H1 (cell line): Measurements from ENCODE around the gene CPTP.

Experiments
- CBX5 ChIP-seq: fragments of 300-800, 300-1000 bp; sonication (generic); IDR thresholded peaks from 2 replicates; pipeline ENCODE4 v1.7.1; 2016; ENCODE audit warnings: antibody characterized with exemption, low read length, low read depth
- EZH2 ChIP-seq: fragments of 200-600 bp; sonication (generic); IDR thresholded peaks from 2 replicates; pipeline ENCODE4 v1.7.1; 2012; ENCODE audit warnings: low read depth, mild to moderate bottlenecking, moderate library complexity, low read length, inconsistent platforms; ENCODE audit not compliant: severe bottlenecking
- GABPA ChIP-seq: IDR thresholded peaks from 2 replicates; pipeline ENCODE4 v1.6.1; 2011; ENCODE audit warnings: mild to moderate bottlenecking, low read length, moderate library complexity, borderline replicate concordance; ENCODE audit not compliant: insufficient read depth
- POLR2A ChIP-seq, 2 experiments: IDR thresholded peaks; 1 replicate in 1 of 2; 2 replicates in 1 of 2; pipeline ENCODE4 v1.6.1; 2011; ENCODE audit warnings: low read depth in 2 of 2, low read length in 2 of 2, mild to moderate bottlenecking in 2 of 2; ENCODE audit errors: control extremely low read depth in 1 of 2
- RAD21 ChIP-seq, 2 experiments: IDR thresholded peaks in 1 of 2; conservative IDR thresholded peaks in 1 of 2; 2 replicates each; pipeline ENCODE4 v1.6.1; 2011; ENCODE audit warnings: low read depth in 2 of 2, low read length in 2 of 2, improper control_type of control experiment in 1 of 2, inconsistent platforms in 1 of 2, mild to moderate bottlenecking in 1 of 2, moderate library complexity in 1 of 2
- SP1 ChIP-seq: IDR thresholded peaks from 2 replicates; pipeline ENCODE4 v1.6.1; 2011; ENCODE audit warnings: low read depth, low read length
- SUZ12 ChIP-seq: fragments of 200-600 bp; sonication (generic); IDR thresholded peaks from 2 replicates; pipeline ENCODE4 v1.6.1; 2012; ENCODE audit warnings: mild to moderate bottlenecking, inconsistent platforms, low read length, moderate library complexity, mixed read lengths
- TF ChIP-seq, protein P1 (sequence below), 3 experiments: IDR thresholded peaks; 1 replicate in 2 of 3; 2 replicates in 1 of 3; pipeline versions ENCODE4 v1.5.1 to v1.6.1; 2011; ENCODE audit warnings: low read length in 3 of 3, mild to moderate bottlenecking in 3 of 3, inconsistent platforms in 2 of 3, low read depth in 1 of 3, moderate library complexity in 1 of 3; ENCODE audit not compliant: insufficient read depth in 1 of 3; ENCODE audit errors: control extremely low read depth in 1 of 3
- TF ChIP-seq, protein P2 (sequence below): IDR thresholded peaks from 2 replicates; pipeline ENCODE4 v1.6.1; 2012; ENCODE audit warnings: inconsistent platforms

DNA sequence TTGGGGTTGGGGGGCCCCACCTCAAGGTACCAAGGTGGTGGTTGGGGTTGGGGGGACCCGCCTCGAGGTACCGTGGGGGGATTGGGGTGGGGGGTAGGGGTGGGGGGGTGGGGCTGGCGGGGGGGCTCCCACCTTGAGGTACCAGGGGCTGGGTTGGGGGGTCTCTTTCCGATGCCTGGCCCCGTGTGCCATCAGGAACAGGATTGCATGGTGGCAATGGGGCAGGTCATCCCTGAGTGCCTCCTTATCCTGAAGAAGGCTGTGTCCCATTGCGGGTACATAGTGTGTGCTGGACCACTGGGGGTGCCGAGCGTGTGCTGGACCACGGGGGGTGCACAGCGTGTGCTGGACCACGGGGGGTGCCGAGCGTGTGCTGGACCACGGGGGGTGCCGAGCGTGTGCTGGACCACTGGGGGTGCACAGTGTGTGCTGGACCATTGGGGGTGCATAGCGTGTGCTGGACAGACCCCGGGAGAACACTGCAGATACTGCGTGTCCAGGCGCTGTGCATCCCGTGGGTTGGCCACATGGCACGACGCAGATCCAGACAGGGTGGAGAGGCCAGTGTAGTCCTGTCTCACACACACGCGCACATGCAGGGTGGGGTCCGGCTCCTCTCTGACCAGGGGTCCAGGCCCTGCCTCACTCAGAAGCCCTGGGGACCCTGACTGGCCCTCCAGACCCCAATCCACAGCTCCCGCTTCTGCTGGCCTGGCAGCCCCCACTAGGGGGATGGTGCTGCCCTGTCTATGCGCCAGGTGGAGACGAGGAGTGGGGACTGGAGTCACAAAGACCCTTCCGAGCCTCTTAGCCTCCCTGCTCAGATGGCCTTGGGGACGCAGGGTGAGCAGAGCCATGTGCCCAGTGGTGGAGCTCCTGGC lies 40.1 kb upstream of the CPTP start:
- TF ChIP-seq GABPA (no peak), SP1 (no peak), SUZ12 (no peak), RAD21 (IDR thresholded peaks at IDR 0.05 in 1 of 2, conservative IDR thresholded peaks at IDR 0.05 in 1 of 2; ENCODE audit: low read depth in 2 of 2, low read length in 2 of 2) (no peak), CBX5 (no peak), POLR2A (IDR thresholded peaks at IDR 0.05; ENCODE audit: control extremely low read depth in 1 of 2, low read depth in 2 of 2, low read length in 2 of 2) (no peak), EZH2 (no peak)
- TF ChIP-seq, protein P1, sequence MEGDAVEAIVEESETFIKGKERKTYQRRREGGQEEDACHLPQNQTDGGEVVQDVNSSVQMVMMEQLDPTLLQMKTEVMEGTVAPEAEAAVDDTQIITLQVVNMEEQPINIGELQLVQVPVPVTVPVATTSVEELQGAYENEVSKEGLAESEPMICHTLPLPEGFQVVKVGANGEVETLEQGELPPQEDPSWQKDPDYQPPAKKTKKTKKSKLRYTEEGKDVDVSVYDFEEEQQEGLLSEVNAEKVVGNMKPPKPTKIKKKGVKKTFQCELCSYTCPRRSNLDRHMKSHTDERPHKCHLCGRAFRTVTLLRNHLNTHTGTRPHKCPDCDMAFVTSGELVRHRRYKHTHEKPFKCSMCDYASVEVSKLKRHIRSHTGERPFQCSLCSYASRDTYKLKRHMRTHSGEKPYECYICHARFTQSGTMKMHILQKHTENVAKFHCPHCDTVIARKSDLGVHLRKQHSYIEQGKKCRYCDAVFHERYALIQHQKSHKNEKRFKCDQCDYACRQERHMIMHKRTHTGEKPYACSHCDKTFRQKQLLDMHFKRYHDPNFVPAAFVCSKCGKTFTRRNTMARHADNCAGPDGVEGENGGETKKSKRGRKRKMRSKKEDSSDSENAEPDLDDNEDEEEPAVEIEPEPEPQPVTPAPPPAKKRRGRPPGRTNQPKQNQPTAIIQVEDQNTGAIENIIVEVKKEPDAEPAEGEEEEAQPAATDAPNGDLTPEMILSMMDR (IDR thresholded peaks at IDR 0.05; ENCODE audit: control extremely low read depth in 1 of 3, insufficient read depth in 1 of 3, low read depth in 1 of 3, low read length in 3 of 3): no peak
- TF ChIP-seq, protein P2, sequence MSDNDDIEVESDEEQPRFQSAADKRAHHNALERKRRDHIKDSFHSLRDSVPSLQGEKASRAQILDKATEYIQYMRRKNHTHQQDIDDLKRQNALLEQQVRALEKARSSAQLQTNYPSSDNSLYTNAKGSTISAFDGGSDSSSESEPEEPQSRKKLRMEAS: no peak
